ENCODE results near the gene USP5.

- TF ChIP-seq CTCF (conservative IDR thresholded peaks at IDR 0.05; ENCODE audit: low read depth, low read length) (no peak), EZH2 (IDR thresholded peaks at IDR 0.05; ENCODE audit: low read length, unreplicated experiment) (no peak), EZH2phosphoT487 (IDR thresholded peaks at IDR 0.05; ENCODE audit: borderline replicate concordance, low read length) (no peak)
These were observed 11.1 kb downstream of the USP5 start for GRCh38 chr12:6863033-6863432.

Data from PC-3 (cell line).